ENCODE data around the gene PTPRG.
"Not testable (repeated sequence)": the region's sequence is repeated elsewhere in the genome, so short reads cannot be mapped to it uniquely, and the experiment has no call there.

The PTPRG gene

DNA sequence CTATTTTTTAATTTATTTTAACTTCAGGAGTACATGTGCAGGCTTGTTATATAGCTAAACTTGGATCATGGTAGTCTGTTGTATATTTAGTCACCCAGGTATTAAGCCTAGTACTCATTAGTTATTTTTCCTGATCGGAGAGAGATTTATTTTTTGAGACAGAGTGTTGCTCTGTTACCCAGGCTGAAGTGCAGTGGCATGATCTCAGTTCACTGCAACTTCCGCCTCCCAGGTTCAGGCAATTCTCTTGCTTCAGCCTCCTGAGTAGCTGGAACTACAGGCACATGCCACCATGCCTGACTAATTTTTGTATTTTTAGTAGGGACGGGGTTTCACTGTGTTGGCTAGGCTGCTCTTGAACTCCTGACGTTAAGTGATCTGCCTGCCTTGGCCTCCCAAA lies 477.4 kb downstream of the PTPRG start:
- not testable (repeated sequence) for DNase-seq

DNA sequence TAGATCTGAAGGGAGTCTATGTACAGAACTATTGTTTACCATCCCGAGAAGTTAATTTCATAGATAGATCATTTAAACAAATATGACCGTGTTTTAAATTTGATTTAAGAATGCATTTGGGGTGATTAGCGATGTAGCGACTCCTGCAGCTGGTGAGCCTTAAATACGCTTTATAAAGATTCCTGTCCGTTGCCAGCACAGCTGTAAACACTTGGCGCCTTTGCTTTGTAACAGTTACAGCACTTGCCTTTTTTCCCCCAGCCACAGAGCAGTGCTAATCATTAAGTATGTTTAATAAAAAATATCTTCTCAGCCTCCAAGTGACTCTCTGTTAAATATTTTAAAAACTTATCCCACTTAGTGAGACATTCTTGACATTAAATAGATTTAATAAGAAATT lies 478.2 kb downstream of the PTPRG start:
- DNase-seq = no peak

DNA sequence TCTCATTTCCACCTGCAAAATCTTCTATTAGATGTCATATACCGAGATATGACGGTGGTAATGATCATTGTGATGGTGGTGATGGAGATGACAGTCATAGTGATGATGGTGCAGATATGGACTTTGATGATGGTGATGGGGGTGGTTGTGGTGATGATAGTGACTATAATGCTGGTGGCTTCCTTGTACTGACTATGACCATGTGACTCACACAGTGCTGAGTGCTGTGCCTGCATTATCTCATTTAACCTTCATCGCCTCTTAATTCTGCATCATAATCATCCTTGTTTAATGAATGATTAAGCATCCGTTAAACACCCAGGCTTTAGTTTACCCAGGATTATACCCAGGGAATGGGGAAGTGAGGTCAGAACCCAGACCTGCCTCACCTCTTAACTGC lies 480.3 kb downstream of the PTPRG start:
- no peak for DNase-seq

DNA sequence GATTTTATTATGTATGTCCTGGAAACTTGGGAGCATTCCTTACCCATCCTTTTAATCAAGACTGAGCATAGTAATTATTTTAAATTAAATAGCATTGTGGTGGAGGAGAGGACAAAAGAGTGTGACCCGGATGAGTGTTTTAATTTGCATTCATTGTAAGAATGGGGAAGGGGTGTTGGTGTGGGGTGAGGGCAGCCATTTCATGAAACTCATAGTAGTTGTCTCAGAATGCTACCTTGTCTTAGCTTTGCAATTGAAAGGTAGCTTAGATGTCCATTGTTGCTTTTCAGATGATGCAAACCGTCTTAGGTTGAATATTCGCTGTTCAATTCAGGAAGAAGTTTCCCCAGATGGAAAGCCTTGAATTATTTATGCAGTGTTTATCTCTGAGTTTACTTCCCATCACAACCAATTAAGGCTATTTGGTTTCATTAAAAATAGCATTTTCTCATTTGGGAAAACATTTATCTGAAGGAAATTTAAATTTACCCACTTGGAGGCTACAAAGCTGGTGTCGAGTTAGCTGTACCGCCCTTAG lies 483.6 kb downstream of the PTPRG start:
- DNase-seq = no peak

DNA sequence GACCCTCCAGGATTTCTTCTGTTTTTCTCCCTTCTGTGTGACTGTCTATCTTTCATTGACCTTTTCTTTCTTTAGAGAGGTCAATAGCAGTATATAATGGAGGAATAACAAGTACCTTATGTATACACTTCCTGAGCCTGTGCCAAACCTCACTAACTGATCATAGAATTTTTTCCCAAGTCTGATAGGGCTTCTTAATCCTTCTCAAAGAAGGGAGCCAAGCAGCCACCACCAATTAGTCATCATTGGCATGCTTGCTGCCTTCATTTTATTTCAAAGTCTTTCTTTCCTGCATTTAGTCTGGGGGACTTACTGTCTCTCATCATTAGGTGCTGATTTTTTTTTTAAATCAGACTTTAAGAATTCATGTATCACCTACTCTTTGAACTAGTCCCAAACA lies 485.0 kb downstream of the PTPRG start:
- no peak for DNase-seq

DNA sequence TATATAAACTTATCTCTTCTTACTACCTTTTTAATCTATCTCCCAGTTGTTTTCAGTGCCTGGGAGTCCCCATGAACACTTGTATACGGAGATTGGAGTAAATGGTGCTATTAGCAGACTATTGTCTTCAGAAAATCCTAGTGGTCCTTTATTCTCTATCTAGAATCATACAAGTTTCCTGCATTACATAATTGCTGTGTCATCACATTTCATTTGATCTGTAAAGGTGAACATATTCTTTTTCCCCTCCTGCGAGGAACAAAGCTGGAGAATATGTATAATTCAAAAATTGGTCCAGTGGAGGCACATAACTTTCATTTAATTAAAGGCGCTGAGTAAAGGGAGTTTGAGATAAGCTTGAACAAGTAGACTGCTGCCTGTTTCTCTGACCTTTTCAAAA lies 487.2 kb downstream of the PTPRG start:
- DNase-seq = no peak

DNA sequence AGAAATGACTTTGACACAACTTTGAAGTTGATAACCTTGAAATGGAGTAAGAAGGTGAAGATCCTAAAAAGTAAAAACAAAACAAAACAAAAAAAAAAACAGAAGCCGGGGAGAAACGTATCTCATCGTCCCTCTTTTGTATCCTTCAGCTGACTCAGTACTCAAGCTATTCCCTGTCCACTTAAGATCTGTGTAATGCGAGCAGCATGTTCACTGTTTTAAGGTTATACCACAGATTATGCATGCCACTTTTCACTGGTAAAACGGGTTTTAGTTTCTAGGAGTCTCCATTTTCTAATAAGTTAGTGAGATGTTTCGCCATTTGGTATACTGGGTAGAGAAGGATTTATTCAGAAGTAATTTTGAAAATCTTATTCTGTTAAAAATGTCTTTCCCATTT lies 487.7 kb downstream of the PTPRG start:
- no peak for DNase-seq

DNA sequence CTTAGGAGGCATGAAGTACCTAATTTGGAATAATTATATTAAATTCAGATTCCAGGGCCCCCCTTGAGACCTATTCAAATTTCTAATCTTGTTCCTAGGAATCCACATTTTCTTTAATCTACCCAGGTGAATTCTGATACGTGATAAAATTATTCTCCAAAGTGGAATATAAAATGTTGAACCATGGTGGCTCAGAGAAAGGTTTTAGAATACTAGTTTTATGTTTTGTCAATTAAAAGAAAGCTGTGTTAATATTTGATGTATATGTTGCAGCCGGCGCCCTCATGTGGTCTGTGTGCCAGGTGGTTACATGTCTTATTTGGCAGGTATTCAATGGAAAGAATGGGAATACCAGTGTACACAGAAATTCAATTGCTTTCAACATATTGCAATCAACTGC lies 490.1 kb downstream of the PTPRG start:
- DNase-seq = no peak

DNA sequence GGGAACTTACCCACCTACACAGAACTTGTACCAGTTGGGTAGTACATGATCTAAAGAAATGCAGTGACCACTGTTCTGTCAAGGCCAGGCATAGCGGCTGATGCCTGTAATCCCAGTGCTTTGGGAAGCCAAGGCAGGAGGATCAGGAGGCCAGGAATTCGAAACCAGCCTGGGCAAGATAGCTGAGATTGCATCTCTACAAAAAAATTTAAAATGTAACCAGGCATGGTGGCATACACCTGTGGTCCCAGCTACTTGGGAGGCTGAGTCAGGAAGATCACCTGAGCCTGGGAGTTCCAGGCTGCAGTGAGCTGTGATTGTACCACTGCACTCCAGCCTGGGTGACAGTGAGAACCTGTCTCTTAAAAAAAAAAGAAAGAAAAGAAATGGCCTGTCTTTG lies 491.0 kb downstream of the PTPRG start:
- no peak for DNase-seq

DNA sequence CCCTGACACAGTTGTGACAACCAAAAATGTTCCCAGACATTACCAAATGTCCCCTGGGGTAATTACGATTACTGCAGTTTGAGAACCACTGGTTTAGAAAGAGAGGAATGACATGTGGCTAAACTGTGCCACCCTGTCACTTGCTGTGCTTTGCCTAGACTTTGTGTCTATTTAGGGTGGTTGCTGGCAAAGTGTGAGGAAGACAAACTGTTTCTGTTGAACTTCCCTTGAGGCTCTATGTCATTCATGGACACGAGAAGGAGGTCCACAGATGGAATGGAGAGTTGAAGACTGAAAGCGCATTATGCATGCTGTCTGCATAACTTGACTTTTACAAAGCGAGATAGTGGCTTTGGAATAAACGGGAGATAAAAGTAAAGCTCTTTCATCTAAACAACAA lies 495.3 kb downstream of the PTPRG start:
- DNase-seq = no peak

DNA sequence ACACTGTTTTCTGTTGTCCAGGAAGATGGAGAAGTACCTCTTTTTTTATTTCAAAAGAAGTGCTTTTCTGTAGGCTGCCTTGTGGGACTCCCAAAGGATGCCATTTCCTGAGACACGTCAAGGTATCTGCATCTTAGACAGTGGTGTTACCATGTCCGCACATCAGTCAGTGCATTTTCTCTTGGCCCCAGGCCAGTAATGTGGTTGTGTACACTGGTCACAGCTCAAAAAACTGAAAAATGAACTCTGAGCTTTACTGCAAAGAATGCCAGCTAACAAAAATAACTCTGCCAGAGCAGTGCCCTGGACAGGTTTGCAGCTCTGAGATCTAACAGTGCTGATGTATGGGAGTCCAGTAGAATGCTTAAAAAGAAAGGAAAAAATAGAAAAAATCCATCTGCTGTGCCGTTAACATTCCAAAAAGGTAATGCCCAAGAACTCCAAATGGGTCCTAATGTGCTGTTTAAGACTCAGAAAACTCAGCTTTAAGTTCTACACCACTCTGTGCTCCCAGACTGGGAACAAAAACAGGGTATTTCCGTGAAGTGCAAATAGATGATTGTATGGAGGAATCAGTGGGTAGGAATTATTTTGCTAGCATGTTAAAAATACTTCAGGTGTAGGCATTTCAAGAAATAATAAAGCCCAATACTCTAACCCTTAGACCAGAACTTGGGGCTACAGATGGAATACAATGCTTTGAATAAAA lies 496.1 kb downstream of the PTPRG start:
- DNase-seq = no peak

DNA sequence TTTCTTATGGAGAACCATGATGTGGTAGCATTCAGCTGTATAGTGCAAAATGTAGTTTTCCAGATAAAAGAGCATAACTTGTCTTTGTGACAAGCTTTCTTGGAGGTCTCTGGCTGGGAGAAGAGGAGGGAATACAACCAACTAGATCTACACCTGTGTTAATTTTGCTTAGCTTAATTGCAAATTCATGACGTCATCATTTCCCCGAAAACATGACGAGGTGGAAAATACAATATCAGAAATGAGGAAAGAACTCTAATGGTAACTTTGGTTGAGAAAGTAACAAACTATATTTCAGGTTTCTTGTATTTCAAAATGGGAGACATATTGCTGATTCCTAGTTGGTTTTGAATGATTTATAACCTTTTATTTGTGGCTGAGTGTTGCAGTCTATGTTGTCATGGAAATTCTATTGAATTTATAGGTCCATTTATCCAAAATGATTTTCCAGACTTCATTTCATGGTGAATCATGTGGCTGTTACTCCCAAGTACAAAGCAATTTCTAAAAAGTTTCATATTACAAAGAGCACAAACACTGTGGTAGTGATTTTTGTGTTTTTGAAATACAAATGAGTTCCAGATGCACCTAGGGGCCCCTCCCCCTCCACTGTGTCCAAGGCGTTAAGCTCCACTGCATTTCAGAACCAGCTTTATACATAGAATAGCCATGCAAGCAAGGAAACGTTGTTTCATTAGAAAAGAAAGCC lies 504.8 kb downstream of the PTPRG start:
- no peak for DNase-seq

DNA sequence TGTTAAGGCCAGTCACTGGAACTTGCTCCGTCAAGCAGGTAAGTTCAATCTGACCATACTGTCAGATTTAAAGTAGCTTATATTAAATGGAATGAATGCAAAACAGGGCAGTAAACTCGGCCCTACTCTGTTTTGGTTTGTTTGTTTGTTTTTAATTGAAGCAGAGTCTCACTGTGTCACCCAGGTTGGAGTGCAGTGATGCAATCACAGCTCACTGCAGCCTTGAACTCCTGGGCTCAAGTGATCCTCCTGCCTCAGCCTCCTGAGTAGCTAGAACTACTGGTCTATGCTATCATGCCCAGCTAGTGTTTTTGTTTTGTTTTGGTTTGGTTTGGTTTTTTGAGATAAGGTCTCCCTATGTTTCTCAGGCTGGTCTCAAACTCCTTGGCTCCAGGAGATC lies 507.0 kb downstream of the PTPRG start:
- no peak for DNase-seq

DNA sequence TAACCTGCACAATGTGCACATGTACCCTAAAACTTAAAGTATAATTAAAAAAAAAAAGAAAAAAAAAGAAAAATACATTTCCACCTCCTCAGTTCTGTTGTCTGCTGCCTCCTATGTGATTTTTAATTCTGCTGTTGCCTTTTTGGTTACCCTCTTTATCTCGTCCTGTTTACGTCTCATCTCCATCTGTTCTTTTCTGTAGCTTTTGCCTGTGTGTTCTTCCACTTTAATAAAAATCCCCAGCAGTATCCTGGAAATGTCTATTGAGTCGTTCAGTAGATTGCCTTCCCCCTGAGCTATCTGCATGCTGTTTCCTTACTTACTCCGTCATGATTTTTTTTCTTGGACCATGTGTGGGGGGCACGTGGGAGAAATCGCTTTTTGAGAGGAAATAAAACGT lies 509.5 kb downstream of the PTPRG start:
- DNase-seq = no peak

DNA sequence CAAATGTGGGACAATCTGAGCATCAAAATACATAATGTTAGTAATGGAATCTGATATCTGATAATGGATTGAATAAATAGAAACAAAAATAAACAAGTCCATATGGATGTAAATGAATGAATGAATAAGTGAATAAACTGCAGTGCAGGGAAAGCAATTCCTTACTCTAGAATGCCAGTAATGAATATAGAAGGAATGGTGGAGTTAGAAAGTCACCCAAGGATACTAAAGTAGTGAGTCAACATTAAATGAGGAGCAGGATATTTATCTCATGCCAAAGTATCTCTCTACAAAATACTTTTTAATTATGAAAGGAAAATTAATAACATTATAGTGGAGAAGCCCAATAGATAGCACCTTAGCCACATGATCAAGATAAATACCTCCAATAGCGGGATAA lies 511.7 kb downstream of the PTPRG start:
- DNase-seq = no peak

DNA sequence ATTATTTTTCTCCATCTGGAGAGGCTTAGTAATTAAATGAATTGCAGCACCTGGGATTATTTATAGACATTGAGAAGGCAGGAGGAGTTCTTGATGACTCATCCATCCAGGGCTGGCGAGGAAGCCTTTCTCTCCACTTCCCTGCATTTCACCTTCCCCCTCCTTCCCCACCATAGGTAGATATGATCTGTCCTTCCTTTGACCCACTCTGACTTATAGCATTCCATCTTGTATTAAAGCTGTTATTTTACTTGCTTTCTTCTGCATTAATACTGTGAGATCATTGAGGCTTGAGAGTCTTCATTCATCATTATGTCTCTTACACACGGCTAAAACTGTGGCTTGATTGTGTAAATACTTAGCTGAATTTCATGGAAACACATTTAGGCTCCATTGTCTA lies 523.2 kb downstream of the PTPRG start:
- no peak for DNase-seq

DNA sequence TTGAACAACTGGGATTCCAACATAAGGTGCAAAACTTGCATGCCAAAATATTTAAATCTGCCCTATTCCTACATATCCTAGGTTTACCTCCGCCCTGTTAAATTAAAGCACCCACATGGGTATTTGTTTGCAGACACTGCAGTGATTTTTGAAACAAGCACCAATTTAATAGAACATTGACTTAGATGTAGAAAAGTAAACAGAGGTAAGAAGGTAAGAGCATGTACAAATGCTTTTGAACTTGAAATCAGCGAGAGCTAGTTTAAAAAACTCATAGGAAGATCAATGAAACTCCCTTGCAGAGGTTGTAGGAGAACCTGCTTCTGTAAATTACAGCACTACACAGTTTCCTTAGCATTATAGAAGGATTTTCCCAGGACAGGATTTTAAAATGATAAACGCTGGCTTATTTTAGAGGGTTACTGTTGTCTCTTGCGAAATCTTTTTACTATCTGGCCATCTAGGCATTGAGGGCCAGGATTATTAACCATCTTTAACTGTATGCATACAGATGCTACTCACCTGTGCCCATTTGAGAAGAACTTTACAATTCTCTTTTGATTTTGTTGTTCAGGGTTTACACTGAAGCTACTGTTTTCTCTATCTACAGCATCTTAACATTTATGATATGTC lies 527.2 kb downstream of the PTPRG start:
- DNase-seq = no peak

DNA sequence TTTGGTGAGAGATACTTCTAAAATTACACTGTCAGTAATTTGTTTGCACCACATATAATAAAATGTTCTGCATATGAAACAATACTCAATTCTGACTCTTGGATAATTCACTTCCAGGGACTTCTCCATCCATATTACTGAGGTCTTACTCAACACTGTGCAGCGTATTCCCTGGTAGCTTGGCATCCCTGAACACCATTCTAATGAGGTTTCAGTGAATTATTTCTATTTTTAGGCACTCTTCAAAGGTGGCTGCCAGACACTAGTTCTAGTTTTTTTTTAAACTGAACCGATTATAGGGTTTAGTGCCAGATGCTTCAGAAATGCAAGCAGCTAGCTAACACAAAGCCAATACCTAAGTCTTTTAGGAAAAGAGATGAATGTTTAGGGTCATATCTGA lies 528.7 kb downstream of the PTPRG start:
- no peak for DNase-seq

DNA sequence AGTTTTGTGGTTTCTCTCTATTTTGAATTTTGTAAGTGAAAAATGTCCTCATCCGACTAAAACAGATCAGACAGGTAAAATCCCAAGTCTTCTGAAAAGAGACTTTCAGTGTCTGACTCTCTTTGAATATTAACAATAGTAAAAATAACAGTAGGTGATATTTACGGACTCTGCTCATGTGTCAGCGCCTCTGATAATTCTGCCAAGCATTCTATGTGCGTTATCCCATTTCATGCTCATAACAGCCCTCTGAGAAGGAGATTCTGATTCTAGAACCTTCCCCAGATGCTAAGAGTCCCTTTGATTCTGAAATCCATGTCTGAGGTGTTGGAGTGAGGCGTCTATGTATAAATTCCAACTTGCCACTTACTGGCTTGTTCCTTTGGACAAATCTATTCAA lies 529.1 kb downstream of the PTPRG start:
- DNase-seq = no peak

DNA sequence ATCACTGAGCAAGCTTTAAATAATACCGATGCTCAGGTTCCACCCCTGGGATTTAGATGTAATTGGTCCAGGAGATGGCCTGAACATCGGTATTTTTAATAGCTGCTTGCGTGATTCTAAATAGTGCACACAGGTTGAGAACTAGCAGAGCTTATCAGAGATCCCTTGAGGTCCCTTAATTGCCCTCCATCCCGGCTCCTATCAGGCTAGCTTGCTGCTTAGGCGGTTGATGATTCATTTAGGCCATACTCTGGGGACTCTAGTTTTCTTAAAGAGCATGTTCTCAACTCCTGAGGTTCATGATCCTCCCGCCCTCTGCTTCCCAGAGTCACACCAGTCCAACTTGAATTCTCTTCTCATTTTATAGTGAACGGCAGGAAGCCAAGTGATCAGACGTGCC lies 531.7 kb downstream of the PTPRG start:
- no peak for DNase-seq

DNA sequence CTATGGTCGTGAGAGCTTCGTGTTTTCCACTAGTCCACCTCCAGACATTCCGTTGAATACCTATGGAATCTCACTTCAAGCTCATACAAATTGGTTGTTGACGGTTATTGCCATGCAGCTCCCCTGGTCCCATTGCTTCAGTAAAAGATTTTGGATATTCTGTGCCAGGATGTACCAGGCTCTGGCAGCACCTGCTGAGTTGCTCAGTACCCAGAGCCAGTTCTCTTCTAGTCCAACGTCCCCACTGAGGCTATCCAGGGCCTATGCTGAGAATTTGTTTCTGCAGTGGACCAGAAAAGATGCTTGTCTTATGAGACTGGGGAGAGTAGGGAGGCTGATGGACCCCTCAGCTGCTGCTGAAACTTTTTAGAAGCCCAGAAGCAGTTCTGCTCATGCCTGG lies 533.1 kb downstream of the PTPRG start:
- DNase-seq = no peak

DNA sequence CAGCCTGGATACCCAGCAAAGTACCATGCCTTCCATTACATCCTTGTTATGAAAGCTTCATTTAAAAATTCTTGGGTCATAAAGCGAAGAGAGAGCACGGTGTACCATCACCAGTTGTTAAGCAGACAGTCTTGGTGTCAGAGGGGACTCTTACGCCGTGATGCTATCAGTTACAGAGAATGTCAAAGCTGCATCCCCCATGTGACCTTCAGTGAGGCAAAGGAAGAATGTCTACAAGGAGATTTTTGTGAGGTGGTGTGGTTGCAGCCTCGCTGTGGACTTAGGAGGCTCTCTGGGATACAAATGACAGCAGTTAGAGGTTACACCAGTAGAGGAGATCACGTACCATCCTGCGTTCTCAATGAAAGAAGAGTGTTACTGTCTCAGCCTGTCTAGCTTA lies 533.7 kb downstream of the PTPRG start:
- DNase-seq = no peak

DNA sequence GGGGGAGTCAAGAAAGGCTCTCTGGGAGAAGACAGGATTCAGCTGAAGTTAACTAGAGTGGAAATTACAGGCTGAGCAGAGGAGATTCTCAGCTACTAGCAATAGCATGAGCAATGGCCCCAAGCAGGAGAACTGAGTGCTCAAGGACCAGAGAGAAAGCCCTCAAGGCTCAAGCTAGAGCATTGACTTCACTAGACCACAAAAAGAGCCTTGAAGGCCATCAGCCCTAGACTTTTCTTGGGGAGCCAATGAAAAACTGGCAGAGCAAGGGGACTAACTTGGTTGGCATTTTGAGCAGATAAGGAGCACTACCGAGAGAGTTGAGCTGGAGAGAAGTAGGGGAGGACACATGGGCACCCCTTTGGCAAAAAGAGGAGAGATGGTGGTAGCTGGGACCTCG lies 534.4 kb downstream of the PTPRG start:
- no peak for DNase-seq

DNA sequence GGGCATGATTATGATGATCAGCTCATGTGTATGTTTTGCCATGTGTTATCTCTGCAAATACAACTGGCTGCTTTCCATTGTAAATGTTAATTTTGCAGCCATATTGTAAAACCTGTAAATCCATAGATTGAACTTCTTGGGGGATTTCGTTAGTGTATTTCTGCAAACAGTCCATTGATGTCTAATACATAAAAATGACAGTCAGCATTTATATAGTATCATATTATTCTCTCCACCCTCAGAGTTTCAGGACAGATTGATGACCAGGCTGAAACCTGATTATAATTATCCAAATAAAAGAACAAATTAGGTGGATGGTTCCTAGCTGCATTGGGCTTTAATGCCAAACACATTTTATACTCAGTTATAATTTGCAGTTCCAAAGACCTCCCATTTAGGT lies 535.1 kb downstream of the PTPRG start:
- DNase-seq = no peak

All from MV-4-11 (cell line).